IgD-negative memory B cell (primary cell): ENCODE results near the gene DMRTB1. TPM values are rescaled to one million over a fixed set of nuclear protein-coding genes. Genes with fewer than 3 reads are reported as not detected.

Source experiments
- H3K27ac Mint-ChIP-seq, 3 donors: one replicate each; pipeline ENCODE4 v1.8.0; 2020 to 2022; ENCODE audit warnings: mild to moderate bottlenecking in 3 of 3, mixed read lengths in 3 of 3, moderate library complexity in 1 of 3
- H3K27me3 Mint-ChIP-seq: one replicate; pipeline ENCODE4 v1.8.0; 2021; ENCODE audit warnings: mixed read lengths
- H3K36me3 Mint-ChIP-seq: one replicate; pipeline ENCODE4 v1.8.0; 2020; ENCODE audit warnings: mild to moderate bottlenecking, mixed read lengths
- H3K4me1 Mint-ChIP-seq, 3 donors: one replicate each; pipeline ENCODE4 v1.8.0; 2020 to 2022; ENCODE audit warnings: mixed read lengths in 3 of 3, mild to moderate bottlenecking in 1 of 3
- H3K4me3 Mint-ChIP-seq, 4 donors: one replicate each; pipeline ENCODE4 v1.8.0; 2020 to 2022; ENCODE audit warnings: mild to moderate bottlenecking in 4 of 4, mixed read lengths in 4 of 4, moderate library complexity in 3 of 4
- H3K9me3 Mint-ChIP-seq, 3 donors: one replicate each; pipeline ENCODE4 v1.8.0; 2020 to 2021; ENCODE audit warnings: mixed read lengths in 3 of 3, mild to moderate bottlenecking in 1 of 3
- polyA plus RNA-seq: library from polyadenylated mRNA; unstranded; fragments of 300-500 nt; fragmentation: Illumina TruSeq; gene quantifications from one replicate; pipeline ENCODE4 v1.2.3, GENCODE V29; 2021

The DMRTB1 gene
- polyA plus RNA-seq, 1 donor from 2014 or later, result not detected

DNA sequence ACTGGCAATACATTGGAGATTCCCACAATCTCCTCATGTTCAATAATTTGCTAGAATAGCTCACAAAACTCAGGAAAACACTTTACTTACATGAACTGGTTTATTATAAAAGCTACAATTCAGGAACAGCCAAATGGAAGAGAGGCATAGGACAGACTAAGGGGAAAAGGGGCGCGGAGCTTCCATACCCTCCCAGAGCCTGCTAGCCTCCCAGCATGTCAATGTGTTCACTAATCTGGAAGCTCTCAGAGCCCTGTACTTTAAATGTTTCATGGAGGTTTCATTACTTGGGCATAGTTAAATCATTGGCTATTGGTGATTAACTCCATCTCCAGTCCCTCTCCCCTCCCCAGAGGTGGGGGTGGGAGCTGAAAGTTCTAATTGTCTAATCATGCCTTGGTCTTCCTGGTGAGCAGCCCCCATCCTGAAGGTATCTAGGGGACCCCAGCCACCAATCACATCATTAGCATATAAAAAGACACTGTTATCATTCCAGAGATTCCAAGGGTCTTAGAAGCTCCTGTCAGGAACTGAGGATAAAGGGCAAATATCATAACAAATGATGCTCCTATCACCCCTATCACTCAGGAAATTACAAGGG lies 10.9 kb upstream of the DMRTB1 start:
- H3K27me3 Mint-ChIP-seq, result peaks cover 6% of the 10 kb centered on the region
- H3K9me3 Mint-ChIP-seq, result no peaks in the 10 kb centered on the region
- H3K27ac Mint-ChIP-seq, result no peak overlapping the region
- no peaks in the 10 kb centered on the region for H3K36me3 Mint-ChIP-seq
- no peaks in the 10 kb centered on the region for H3K4me1 Mint-ChIP-seq
- no peak overlapping the region for H3K4me3 Mint-ChIP-seq

DNA sequence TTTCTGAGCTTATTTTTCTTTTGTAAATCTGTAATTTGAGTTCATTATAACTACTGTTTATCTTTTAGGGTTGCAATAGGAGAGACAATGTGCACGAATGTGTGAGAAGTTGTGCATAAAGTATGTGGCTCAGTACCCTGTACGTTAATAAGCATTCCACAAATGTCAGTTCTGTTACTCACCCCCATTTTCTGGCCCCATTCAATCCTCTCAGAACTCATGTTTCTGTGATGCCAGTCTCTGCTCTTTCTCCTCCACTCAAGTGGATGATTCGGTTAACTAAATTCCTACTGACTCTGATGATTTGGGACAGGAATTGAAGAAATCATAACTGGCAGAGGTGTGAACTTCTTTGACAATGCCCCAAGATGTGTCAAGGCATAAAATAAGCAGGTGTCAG lies 10.2 kb upstream of the DMRTB1 start:
- Mint-ChIP-seq H3K4me3 (no peak overlapping the region), H3K27ac (no peak overlapping the region), H3K27me3 (peaks cover 7% of the 10 kb centered on the region), H3K36me3 (no peaks in the 10 kb centered on the region), H3K9me3 (no peaks in the 10 kb centered on the region), H3K4me1 (no peaks in the 10 kb centered on the region)

DNA sequence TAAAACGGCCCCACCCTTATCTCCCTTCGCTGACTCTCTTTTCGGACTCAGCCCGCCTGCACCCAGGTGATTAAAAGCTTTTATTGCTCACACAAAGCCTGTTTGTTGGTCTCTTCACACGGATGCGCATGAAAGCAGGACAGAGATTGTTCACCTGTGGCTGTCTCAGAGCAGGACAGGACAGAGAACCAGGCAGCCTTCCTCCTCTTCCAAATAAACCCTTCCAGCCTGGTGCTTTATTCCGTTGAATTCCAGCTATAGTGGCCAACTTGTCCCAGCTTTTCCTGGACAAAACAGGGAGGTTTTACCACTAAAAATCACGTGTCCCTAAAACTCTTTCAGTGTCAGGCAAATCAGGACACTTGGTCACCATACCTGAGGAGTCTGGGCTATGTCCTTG lies 9.5 kb upstream of the DMRTB1 start:
- H3K36me3 Mint-ChIP-seq, result no peaks in the 10 kb centered on the region
- H3K9me3 Mint-ChIP-seq, result no peaks in the 10 kb centered on the region
- H3K27ac Mint-ChIP-seq, result no peak overlapping the region
- H3K4me3 Mint-ChIP-seq, result no peak overlapping the region
- H3K27me3 Mint-ChIP-seq, result peaks cover 7% of the 10 kb centered on the region
- no peaks in the 10 kb centered on the region for H3K4me1 Mint-ChIP-seq

DNA sequence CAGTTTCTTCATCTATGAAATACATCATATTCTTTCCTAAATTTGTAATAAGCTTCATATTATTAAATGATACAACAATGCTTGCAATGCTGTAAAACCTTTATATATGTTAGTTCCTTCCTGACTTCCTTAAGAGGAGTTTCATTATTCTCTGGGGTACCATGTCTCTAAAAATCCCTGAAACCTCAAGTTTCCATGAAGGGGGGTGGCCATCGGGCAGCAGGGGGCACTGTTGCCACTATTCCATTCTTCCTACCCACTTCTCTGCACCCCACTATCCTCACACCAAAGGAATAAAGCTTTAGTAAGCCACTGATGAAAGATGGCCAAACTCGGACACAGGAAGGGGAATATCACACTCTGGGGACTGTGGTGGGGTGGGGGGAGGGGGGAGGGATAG lies 9.0 kb upstream of the DMRTB1 start:
- Mint-ChIP-seq H3K9me3 (no peaks in the 10 kb centered on the region), H3K36me3 (no peaks in the 10 kb centered on the region), H3K27ac (no peak overlapping the region), H3K27me3 (peaks cover 7% of the 10 kb centered on the region), H3K4me1 (no peaks in the 10 kb centered on the region), H3K4me3 (no peak overlapping the region)

DNA sequence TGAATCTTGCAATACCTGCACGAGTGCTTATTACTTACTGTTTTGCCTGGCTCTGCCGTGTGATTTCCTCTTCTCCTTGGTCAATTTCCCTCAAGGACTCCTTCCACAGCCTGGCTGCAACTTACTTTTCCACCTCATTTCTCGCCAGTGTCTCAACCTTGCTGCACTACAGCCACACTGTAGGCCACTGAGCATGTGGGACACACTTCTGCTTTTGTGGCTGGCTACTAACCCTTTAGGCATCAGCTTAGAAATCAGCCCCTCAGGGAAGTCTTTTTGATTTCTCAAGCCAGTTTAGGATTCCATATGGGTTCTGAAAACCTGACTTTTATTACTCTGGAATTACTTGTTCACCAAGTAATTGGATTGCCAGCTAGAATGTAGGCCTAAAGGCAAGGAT lies 5.2 kb upstream of the DMRTB1 start:
- no peaks in the 10 kb centered on the region for H3K36me3 Mint-ChIP-seq
- H3K27ac Mint-ChIP-seq, result no peak overlapping the region
- H3K4me1 Mint-ChIP-seq, result no peaks in the 10 kb centered on the region
- H3K9me3 Mint-ChIP-seq, result no peaks in the 10 kb centered on the region
- no peak overlapping the region for H3K4me3 Mint-ChIP-seq
- H3K27me3 Mint-ChIP-seq, result peaks cover 9% of the 10 kb centered on the region

DNA sequence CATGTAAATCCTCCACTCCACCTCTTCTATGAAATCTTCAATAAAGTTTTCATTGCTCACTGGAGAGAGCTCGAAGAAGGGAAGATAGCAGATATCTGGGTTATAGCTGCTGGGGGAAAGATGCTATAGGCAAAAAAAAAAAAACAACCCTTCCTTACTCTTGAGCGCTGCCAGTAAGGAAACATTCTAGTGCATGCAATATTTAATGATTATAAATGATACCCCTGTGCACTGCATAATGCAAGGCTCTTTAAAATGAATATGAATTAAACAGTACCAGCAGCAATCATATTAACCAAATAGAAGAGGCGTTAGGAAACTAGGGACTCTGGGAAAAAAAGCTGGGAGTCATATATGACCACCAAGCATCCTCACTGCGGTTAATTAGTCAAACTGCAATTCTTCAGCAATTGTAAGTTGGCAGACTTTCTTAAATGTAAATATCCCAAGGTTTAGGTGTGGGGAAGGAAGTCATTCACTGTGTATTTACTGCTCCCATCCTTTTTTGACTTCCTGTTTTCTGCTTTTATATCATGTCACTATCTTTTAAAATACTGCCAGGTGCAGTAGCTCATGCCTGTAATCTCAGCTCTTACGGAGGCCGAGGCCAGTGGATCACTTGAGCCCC lies 3.7 kb upstream of the DMRTB1 start:
- no peaks in the 10 kb centered on the region for H3K36me3 Mint-ChIP-seq
- no peaks in the 10 kb centered on the region for H3K9me3 Mint-ChIP-seq
- H3K4me1 Mint-ChIP-seq, result no peaks in the 10 kb centered on the region
- no peak overlapping the region for H3K27ac Mint-ChIP-seq
- H3K4me3 Mint-ChIP-seq, result no peak overlapping the region
- peaks cover 6% of the 10 kb centered on the region for H3K27me3 Mint-ChIP-seq

DNA sequence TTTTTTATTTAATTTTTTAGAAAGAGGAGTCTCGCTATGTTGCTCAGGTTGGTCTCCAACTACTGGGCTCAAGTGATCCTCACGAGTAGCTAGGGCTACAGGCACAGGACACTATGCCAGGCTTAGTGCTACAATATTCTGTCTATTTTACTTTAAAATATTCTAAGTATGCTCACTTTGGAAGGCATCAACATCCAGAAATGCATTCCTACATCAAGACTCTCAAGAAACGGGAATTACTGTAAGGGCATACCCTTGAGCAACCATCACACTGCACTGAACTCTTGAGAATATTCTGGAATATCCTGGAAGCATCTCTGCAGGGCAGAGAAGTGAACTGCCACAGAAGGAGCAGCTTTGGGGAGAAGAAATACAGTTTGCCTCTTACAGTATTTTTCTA lies 565 bp upstream of the DMRTB1 start:
- H3K27me3 Mint-ChIP-seq, result peaks cover 4% of the 10 kb centered on the region
- peaks cover 0 to 2% (median 0%) of the 10 kb centered on the region in 3 donors for H3K9me3 Mint-ChIP-seq
- H3K36me3 Mint-ChIP-seq, result no peaks in the 10 kb centered on the region
- no peaks in the 10 kb centered on the region for H3K4me1 Mint-ChIP-seq
- H3K4me3 Mint-ChIP-seq, result no peak overlapping the region
- H3K27ac Mint-ChIP-seq, result no peak overlapping the region

DNA sequence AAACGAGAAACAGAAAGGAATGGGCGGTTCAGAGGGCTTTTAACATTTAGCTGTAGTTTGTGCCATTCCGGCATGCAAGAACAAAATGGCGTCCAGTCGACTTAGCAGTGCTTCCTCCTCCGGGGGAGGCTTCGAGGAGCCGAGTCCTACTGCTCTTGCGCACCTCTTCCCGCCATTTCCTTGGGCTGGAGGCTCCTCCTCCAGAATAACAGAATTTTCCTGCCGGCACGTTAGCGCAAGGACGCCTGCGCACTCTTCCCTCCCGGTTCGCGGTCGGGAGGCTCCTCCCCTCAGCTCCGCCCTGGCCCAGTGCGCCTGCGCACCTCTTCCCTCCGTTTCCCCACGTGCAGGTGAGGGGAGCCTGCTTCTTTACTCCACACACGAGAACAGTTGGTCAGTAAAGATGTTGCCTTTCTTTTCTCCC lies 1.0 kb downstream of the DMRTB1 start:
- Mint-ChIP-seq H3K9me3 (peaks cover 0 to 2% (median 0%) of the 10 kb centered on the region in 3 donors), H3K27me3 (peaks cover 3% of the 10 kb centered on the region), H3K4me3 (no peak overlapping the region), H3K36me3 (no peaks in the 10 kb centered on the region), H3K27ac (no peak overlapping the region), H3K4me1 (no peaks in the 10 kb centered on the region)

DNA sequence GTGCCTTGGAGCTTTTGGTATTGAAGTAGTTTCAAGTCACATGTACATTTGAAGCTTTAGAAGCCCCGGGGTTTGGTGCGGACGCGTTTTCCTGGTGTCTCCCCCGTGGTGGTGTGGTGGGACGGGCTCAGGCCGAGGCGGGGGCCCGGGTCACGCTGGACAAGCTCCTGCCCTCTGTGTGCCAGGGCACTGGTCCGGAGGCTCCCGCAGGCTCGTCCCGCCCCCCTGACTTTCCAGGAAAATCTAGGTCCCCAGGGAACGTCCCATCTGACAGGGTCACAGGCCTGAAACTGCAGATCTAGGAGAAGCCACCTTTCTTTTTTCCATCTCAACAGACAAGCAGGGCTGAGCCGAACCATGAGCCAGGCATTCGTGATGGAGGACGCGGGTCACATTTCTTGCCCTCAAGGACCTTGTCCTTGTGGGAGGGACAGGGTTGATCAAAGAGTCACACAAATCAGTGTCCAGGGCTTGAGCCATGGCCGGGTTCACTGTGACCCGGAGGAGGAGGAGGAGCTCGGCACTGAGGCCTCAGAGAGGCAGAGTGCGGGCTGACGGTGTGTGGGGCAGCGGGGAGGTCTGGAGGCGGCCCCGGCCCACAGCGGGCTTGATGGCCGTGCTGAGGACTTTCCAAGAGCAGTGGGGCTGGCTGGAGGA lies 1.6 kb downstream of the DMRTB1 start:
- H3K9me3 Mint-ChIP-seq, result peaks cover 0 to 2% (median 0%) of the 10 kb centered on the region in 3 donors
- no peaks in the 10 kb centered on the region for H3K36me3 Mint-ChIP-seq
- peaks cover 2% of the 10 kb centered on the region for H3K27me3 Mint-ChIP-seq

DNA sequence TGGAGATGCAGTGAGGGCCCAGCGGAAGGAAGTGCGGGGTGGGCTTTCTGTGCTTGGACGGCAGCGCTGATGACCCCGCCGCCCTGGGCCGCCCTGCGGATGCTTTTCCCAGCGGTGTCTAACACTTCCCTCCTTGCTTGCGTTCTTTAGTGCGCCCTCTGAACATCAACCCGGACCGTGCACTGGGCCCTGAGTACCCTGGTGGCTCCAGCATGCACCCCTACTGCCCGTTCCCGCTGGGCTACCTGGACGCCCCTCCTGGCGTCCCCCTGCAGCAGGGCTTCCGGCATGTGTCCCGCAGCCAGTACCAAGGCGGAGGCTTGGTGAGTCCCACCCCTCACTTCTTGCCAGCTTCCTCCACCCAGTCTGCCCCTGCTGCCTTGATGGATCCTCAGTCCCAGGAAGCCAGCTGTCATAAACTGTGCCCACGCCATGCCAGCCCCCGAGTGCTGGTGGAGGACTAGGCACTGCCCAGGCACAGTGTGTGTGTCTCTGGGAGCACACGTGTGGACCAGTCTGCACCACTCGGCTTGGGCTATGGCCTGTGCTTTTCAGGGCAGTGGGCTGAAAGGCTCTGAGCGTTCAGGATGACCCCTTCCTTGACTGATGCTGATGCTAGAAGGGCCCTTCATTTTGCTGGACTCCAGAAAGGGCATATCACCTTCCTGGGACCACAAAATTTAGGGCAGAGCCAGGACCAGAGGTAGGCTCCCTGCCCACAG lies 2.3 kb downstream of the DMRTB1 start:
- Mint-ChIP-seq H3K27me3 (no peaks in the 10 kb centered on the region), H3K36me3 (no peaks in the 10 kb centered on the region), H3K27ac (no peak overlapping the region), H3K4me1 (no peaks in the 10 kb centered on the region), H3K9me3 (peaks cover 0 to 2% (median 0%) of the 10 kb centered on the region in 3 donors), H3K4me3 (no peak overlapping the region)

More for the DNA sequence above, 1.6 kb downstream of the DMRTB1 start:
- no peaks in the 10 kb centered on the region for H3K4me1 Mint-ChIP-seq
- H3K27ac Mint-ChIP-seq, result no peak overlapping the region
- H3K4me3 Mint-ChIP-seq, result no peak overlapping the region

DNA sequence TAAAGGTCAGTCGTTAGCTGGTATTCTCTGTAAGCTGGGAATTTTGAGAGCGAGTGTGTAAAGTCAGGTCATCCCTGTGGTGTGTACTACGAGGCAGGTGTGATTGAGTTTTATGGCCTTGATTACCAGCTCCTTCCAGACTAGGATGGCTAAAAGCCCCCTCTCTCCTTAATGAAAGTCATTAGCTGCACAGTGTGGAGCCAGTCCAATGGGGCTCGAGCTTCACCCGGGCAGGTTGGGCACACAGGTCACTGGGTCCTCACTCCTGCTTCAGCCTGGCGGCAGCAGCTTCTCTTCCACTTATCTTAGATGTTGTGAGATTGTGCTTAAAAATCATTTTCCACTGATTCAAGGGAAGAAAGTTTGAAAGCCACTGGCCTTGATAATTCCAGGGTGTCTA lies 3.0 kb downstream of the DMRTB1 start:
- Mint-ChIP-seq H3K4me3 (no peak overlapping the region), H3K9me3 (peaks cover 0 to 2% (median 0%) of the 10 kb centered on the region in 3 donors), H3K4me1 (no peaks in the 10 kb centered on the region), H3K36me3 (no peaks in the 10 kb centered on the region), H3K27ac (no peak overlapping the region), H3K27me3 (no peaks in the 10 kb centered on the region)

DNA sequence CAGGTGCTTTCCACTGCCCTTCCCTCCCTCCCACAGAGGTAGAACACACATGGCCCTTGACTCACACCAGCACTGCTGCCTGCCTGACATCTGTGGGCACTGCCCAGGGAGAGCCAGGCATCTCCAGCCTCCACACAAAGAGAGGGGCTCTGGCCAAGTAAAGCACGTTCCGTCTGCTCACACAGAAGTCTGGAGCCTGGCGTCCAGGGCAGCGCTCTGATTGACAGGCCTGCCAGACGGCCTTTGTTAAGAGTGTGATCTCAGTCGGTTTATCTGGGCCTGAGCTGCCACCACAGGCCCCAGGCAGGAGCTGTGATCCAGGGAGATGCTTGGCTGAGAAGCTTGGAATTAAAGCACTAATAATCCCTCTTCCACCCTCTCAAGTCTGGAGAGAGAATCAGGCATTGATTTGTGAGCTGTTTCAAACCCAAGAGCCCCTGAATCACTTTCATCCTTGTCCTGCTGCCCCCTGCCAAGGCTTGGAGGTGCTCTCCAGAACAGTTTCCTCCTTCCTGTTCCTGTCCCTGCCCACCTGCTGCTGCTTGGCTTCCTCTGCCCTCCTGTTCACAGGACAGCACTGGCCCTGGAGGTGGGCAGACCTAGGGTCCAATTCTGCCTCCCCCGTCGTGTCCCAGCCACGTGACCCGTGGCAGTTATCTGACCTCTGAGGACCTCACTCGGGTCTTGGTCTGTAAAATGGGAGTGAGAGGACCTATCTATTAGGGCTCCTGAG lies 3.7 kb downstream of the DMRTB1 start:
- Mint-ChIP-seq H3K9me3 (peaks cover 0 to 2% (median 0%) of the 10 kb centered on the region in 3 donors), H3K4me1 (peaks cover 0 to 3% (median under 1%) of the 10 kb centered on the region in 3 donors), H3K27me3 (no peaks in the 10 kb centered on the region), H3K4me3 (no peak overlapping the region), H3K36me3 (no peaks in the 10 kb centered on the region), H3K27ac (no peak overlapping the region)

DNA sequence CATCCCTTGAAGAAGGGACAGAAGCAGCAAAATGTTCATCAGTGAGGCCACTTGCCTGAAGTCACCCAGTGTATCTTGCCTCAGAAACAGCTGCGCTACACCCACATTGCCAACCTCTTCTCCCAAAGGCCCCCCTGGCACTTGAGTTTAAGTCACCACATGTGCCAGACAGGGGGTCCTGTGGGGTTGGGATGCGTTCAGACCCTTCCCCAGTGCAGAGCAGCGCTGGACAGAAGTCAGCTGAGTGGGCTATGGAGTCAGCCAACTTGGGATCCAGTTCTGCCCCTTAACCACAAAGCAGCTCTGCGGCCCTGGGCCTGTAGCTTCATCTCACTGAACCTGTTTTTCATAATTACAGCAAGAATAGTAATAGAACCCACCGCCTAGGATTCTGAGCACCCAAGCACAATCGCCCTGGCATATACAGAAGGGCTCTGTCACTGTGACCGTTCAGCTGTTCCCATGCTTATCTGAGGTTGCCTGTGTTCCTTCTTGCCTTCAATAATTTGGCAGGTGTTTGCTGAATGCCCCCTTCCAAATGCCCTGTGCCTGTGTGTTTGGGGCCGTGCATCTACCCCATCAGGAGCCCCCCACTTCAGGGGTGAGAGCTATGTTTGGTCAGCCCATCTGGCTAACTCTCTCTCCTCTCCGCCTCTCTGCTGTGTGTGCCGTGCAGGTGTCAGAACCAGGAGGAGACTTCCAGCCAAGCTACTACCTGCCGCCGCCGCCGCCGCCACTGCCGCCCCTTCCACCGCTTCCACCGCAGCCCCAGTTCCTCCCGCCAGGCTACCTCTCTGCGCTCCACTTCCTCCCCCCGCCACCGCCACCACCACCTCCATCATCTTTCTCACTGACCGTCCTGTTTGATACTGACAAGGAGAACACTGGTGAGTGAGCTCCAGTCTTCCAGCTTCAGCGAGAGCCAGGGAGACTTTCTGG lies 5.0 kb downstream of the DMRTB1 start:
- Mint-ChIP-seq H3K27ac (no peak overlapping the region), H3K4me3 (no peak overlapping the region), H3K9me3 (peaks cover 0 to 2% (median 0%) of the 10 kb centered on the region in 3 donors), H3K4me1 (peaks cover 0 to 3% (median 2%) of the 10 kb centered on the region in 3 donors), H3K36me3 (no peaks in the 10 kb centered on the region), H3K27me3 (no peaks in the 10 kb centered on the region)
